Fibroblast of skin of scalp (primary cell): ENCODE measurements around the gene TNIK.

ENCODE experiments used
- DNase-seq: peaks from one replicate; pipeline ENCODE4 v3.0.0-alpha.2; 2013

Gene TNIK

GRCh38 chr3:171358181-171358880, 101.9 kb downstream of the TNIK start:
- DNase-seq = peak; percentile 41

DNA sequence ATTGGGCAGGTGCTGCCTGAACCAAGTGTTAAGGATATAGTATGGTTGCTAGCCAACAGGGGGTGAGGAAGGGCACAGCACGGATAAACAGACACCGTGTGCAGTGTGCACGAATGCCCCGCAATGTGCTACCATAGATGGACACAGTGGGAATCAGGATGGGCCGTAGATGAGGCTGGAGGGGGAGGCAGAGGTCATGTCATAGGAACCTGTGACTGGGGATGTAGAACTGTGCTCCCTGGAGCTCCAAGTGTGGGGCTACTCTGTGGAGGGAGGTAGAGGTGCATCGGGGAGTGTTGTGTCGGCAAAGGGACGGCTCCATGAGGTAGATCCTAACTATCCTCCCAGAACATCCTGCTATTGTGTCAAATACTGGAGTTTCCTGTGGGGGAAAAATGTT, 102.5 kb downstream of the TNIK start:
- no peak for DNase-seq

DNA sequence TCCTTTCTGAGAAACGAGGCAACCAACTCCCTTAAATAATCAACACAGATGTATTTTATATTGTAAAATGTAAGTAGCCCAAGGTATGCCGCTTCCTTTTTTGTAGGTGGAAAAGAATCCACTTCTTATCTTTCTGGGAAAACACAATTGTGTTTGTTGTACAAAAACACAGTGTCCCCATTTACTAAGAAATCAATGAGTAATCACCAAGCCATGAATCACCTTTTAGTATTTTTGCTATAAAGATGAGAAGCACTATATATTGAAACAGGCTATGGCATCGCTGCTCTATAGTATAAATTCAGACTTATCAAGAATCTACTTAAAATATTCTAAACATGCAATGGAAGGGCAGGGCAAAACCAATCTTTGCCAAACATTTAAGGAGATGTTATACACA, 104.0 kb downstream of the TNIK start:
- DNase-seq = no peak

- no peak for DNase-seq
These were observed 105.3 kb downstream of the TNIK start for GRCh38 chr3:171354706-171355582.

- DNase-seq = no peak
These were observed 106.0 kb downstream of the TNIK start for GRCh38 chr3:171354049-171354705.

DNA sequence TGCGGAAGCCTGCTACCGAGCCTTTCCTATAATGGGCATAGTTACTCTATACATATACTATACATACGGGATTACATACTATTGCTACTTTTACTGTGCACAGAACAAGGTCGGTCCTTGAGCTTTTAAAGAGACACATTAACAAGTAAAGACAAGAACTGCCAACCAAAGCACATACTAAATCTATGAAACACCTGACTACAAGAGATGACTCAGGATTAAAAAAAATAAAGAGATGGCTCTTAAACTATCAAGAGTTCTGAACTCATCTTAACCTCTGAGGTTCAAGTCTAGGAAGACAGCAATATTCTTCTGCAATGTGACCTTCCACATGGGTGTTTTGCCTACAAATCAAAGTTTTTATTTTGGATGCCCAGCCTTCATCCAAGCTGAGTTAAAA, 106.8 kb downstream of the TNIK start:
- DNase-seq = no peak

DNA sequence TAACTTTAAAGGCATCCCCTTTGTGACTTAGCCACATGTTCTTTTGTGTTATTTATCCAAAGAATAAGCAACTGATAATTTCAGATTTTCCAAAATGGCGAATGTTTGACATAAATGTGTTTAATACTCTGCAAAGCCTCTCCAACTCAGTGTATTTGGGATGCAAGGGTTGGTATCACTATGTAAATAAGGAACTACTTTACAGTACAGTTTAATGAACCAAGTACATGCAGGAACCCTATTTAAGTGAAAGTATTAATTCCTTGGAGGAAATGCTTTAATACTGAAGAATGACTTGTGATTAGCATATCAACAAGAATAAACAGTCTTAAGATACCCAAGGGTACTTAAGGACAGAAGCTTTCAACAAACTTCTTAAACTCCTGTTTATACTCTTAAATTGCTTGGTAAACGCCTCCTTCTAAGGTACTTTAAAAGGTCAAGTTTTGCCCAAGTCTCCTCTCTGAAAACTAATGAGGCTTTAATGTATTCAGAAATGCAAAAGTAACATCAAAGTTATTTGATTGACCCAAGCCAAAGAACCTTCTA, 107.7 kb downstream of the TNIK start:
- no peak for DNase-seq

GRCh38 chr3:171351676-171352075, 108.5 kb downstream of the TNIK start:
- peak; percentile 91 for DNase-seq

GRCh38 chr3:171350364-171350763, 109.8 kb downstream of the TNIK start:
- no peak for DNase-seq

DNA sequence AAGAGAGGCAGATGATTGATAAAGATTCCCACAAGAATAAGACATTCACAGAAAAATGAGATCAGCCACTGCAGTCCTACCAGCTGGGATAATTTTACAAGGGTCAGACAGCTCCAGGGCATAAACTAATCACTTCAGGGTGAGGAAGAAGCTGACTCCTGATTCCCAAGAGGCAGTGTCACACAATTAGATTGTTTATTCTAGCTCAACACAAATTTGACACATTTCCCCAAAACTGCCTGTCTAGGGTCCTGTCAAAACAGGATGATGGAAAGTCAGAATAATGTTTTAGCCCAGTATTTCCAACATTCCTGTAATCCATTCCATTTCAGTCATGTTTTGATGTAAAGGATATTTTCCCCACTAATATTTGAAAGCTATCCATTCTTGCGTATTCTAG, 110.8 kb downstream of the TNIK start:
- peak; percentile 33 for DNase-seq

GRCh38 chr3:171348121-171348520, 112.1 kb downstream of the TNIK start:
- peak; percentile 90 for DNase-seq

GRCh38 chr3:171347301-171348039, 112.7 kb downstream of the TNIK start:
- DNase-seq = peak; percentile 4

DNA sequence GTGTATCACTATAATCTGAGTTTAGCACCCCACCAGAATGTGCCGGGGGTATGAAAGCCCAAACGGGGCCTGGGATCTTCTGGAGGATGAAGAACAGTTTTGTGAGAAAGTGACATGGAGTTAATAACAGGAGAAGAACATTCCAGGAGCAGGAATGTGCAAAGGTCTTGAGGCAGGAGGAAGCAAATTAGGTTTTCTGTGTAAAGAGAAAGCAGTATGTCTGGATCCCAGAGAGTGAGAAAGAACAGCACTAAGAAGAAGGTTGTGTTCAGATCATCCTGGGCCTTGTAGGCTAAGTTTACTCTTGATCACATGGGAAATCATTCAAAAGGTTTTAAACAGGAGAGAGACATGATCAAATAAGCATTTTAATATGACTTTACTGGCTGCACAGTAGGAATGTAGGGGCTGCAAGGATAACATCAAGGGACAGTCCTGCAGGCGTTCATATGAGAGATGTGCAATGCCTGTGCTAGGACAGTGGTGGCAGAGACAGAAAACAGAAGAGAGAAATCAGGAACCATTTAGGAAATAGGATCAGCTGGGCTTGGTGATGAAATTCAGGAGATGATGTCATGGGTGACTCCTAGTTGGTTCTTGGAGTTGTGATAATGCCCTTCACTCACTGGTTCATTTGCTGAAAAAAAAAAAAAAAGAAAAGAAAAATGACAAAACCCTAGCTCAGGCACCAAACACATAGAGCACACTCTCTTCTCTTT, 113.5 kb downstream of the TNIK start:
- peak; percentile 21 for DNase-seq

DNA sequence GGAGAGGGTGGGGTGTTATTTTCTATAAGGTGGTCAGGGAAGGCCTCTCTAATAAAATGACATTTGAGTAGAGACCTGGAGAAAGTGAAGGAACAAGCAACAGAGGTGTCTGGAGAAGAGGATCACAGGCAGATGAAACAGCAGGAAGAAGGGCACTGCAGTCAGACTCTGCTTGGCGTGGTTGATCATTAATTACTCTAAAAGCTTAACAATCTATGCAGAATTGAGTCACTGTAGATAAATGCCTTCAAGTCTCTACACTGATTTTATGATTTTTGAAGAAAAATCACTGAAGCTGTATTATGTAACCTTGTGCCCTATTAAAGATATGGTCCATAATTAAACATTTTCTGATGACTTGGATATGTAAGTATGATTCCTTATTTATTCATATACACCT, 114.2 kb downstream of the TNIK start:
- no peak for DNase-seq

GRCh38 chr3:171345107-171345843, 114.9 kb downstream of the TNIK start:
- no peak for DNase-seq

DNA sequence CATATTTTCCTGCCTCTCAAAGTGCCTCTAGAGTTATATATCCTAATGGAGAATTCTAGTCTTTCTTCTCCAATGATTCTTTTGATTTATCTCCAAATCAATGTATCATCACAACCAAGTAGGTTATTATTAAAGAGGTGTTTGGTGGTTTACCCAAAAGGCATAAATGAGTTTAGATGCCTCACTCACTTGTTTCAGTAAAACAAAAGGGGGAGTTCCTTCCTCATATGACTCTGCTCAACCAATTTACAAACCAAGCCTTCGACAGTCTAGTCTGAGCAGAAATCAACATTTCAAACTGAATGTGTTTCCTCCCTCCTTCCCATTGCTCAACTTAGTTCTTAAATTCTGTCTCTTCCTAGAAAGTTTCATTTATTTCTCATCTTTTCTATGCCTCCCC, 116.5 kb downstream of the TNIK start:
- no peak for DNase-seq

- DNase-seq = no peak
These were observed 117.3 kb downstream of the TNIK start for GRCh38 chr3:171342783-171343420.

DNA sequence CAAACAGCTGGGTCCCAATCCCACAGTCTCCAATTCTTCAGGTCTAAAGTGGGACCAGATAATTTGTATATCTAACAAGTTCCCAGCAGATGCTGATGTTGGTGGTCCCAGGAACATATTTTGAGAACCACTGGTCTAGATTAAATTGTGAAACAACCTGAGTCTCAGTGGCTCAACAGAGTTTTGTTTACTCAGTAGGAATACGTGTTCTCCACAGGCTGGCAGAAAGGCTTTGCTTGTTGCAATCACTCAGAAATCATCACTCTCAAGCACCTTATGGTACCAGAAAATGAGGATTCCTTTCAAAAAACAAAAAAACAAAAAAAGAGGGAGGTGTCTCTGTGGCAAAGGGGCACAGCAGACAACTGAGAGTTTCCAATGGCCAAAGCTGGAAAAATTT, 118.0 kb downstream of the TNIK start:
- DNase-seq = no peak

DNA sequence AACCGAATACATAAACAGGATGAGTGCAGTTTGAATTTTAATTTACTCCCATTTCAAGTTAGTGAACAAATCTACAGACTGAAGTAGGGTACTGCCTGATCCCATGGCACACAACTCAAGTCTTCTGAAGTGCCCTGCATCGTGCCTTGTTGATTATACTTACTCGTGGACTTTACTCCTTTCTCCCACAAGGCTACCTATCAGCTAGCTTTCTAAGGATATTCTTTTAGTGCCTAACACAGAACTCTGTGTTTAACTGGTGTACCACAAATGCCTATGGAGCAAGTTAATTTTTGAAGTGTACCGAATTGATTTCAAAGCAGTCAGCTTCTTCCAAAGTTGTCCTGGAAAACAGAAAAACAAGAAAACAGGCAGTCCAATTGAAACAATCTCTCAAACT, 119.8 kb downstream of the TNIK start:
- no peak for DNase-seq

GRCh38 chr3:171339598-171339997, 120.6 kb downstream of the TNIK start:
- no peak for DNase-seq

DNA sequence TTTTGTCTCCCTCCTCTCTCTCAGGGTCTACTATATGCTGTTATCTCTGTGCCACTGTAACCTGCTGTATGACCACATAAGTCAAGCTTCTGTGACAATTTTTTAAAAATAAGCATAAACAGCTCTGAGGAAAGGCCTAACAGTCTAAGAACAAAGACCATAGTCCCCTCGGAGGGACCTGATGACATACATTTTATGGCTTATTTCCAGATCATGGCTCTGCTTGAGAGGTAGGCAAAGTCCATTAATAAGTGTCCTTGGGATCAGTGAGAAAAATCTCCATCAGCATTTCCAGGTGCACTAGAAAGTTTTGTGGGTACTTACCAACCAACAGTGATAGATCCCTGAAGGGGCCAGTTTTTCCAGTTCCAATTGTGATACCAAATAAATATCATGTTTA, 123.8 kb downstream of the TNIK start:
- no peak for DNase-seq
